Activated CD4-positive, alpha-beta memory T cell treated with anti-CD3 and anti-CD28 coated beads, Interleukin-2, amount 10 ng/mL, durations not matched to agents 7 days and 5 days (primary cell): Measurements from ENCODE around the gene SERINC5. TPM values are rescaled to one million over a fixed set of nuclear protein-coding genes. Genes with fewer than 3 reads are reported as not detected.

Source experiments
- CTCF ChIA-PET: fragments of 350-600 bp; sonication (Branson Sonifier 250); formaldehyde crosslinking; loops from one replicate; lab custom pipeline; 2021; ENCODE audit warnings: antibody characterized with exemption, inconsistent platforms; lab: Charles Lee
- POLR2A ChIA-PET: fragments of 350-600 bp; sonication (Branson Sonifier 250); formaldehyde crosslinking; loops from one replicate; lab custom pipeline; 2021; ENCODE audit warnings: antibody characterized with exemption; lab: Charles Lee
- DNase-seq: peaks from one replicate; pipeline ENCODE4 v3.0.0-alpha.2; 2020
- H3K27ac Mint-ChIP-seq: one replicate; pipeline ENCODE4 v1.8.0; 2021; ENCODE audit warnings: mild to moderate bottlenecking, mixed read lengths
- H3K27me3 Mint-ChIP-seq: one replicate; pipeline ENCODE4 v1.8.0; 2021; ENCODE audit warnings: mixed read lengths
- H3K36me3 Mint-ChIP-seq: one replicate; pipeline ENCODE4 v1.8.0; 2021; ENCODE audit warnings: low read depth, mixed read lengths
- H3K4me1 Mint-ChIP-seq: one replicate; pipeline ENCODE4 v1.8.0; 2021; ENCODE audit warnings: mixed read lengths
- H3K4me3 Mint-ChIP-seq: one replicate; pipeline ENCODE4 v1.8.0; 2021; ENCODE audit warnings: mild to moderate bottlenecking, mixed read lengths
- H3K9me3 Mint-ChIP-seq: one replicate; pipeline ENCODE4 v1.8.0; 2021; ENCODE audit warnings: mixed read lengths
- total RNA-seq, 2 experiments: library from RNA; stranded (reverse); gene quantifications; one replicate each; pipeline ENCODE4 v1.2.3, GENCODE V29; 2021

The SERINC5 gene
- total RNA-seq, 2 experiments from 2014 or later, result 59.1 to 60.6 TPM

DNA sequence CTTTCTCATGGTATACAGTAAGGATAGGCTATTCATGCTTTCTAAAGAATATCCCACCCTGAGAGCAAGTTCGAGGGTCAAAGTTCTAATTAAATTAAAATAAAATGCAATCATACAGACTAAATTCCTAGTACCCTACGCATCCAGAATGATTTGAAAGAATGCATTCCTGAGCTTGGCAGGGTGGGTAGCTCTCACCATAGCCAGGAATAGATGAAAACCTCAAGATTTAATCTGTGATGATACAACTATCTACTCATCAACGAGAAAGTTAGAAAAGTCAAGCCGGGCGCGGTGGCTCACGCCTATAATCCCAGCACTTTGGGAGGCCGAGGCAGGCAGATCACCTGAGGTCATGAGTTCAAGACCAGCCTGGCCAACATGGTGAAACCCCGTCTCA is 32.3 kb downstream of the SERINC5 start:
- no peaks in the 10 kb centered on the region for H3K9me3 Mint-ChIP-seq
- peaks cover 30% of the 10 kb centered on the region for H3K36me3 Mint-ChIP-seq
- H3K27me3 Mint-ChIP-seq, result no peaks in the 10 kb centered on the region
- CTCF ChIA-PET, result interaction anchor here (0.5 kb wide), 1 partner anchor 13 kb away, joined by 3 read pairs; no protein-coding TSS in a partner anchor
- H3K27ac Mint-ChIP-seq, result no peak overlapping the region
- H3K4me3 Mint-ChIP-seq, result no peak overlapping the region
- POLR2A ChIA-PET, result interaction anchor here (1.0 kb wide), 1 partner anchor 32 kb away, joined by 4 read pairs; the partner anchor contains the start of gene SERINC5
- no peak for DNase-seq
- peaks cover 44% of the 10 kb centered on the region for H3K4me1 Mint-ChIP-seq

DNA sequence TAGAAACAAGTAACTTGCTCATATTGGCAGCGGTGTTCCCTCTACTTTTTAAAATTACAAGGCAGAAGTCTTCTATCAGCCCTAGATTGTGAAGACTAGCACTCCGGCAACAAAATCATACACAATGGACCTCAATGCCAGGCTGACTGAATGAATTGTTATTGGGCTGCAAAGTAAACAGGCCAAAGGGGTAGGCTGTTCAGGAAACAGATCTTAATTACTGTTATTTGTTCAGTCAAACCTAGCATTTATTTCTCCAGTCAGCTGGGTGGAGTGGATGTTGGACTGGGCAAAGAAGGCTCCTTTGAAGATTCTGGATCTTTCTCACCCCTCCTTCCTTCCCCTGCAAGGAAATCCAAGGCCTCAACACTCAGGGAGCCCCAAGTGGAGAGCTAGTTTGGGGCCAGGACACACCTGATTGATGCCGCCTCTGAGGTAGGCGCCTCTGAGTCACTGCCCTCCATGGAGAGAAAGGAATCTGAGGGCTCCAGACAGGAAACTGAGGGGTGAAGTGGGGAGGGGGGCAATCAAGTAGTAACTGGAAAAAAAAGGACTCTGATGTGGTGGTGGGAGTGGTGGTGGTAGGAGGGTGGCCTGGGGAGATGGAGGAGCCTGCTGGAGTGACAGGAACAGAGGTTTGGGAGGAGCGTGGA is 35.5 kb downstream of the SERINC5 start:
- DNase-seq, result no peak
- Mint-ChIP-seq H3K27me3 (no peaks in the 10 kb centered on the region), H3K9me3 (no peaks in the 10 kb centered on the region), H3K4me3 (no peak overlapping the region), H3K36me3 (peaks cover 33% of the 10 kb centered on the region), H3K4me1 (peaks cover 60% of the 10 kb centered on the region), H3K27ac (no peak overlapping the region)
- CTCF ChIA-PET, result no interaction called here
- POLR2A ChIA-PET, result interaction anchor here (1.4 to 6.4 kb wide), 3 partner anchors 26 to 36 kb away, joined by 4 to 84 read pairs (median 52); partner anchors contain the start of gene SERINC5

DNA sequence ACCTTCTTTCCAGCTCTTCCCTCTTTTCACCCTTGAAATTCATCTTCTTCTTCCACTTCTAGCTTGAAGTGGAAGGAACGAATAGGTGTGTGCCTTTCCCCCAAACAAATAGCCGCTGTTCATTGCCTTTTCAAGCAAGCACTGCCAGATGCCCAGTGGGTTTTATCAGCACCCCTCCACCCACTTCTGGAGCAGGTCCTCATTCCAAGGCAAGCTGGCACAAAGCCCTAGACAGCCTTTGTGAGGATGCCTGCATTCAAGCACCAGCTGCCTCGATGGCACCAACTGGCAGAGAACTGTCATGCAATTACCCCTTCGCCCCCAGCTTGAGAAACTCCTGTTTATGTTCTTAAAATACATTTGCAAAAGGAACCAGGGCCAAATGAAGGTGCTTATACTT is 36.5 kb downstream of the SERINC5 start:
- Mint-ChIP-seq H3K27ac (peak overlapping the region; percentile 55), H3K4me3 (no peak overlapping the region), H3K36me3 (peaks cover 36% of the 10 kb centered on the region)

DNA sequence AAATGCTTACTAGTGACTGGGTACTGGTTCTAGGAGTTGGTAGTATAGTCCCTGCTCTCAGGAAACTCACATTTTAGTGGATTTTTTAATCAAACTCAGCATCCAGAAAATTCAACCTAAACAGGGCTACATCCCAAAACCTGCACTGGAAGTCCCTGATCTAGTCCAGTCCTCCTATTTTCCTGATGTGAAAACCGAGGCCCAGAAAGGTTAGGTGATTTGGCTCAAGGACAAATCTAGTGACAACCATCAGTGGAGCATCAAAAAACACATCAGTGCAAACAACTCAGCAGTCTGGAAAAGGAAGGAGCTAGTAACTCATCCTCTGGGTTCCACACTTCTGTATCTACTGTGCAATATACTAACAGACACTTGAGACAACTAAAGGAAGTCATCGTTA is 38.2 kb downstream of the SERINC5 start:
- ChIA-PET POLR2A (interaction anchor here (0.9 to 6.4 kb wide), 14 partner anchors 13 to 82 kb away, joined by 3 to 84 read pairs (median 4); partner anchors contain the start of gene SERINC5), CTCF (interaction anchor here (0.9 to 1.9 kb wide), 6 partner anchors 11 to 37 kb away, joined by 3 to 7 read pairs (median 3); partner anchors contain the start of gene SERINC5)
- peaks cover 76% of the 10 kb centered on the region for H3K4me1 Mint-ChIP-seq
- peak overlapping the region; percentile 77 for H3K27ac Mint-ChIP-seq
- DNase-seq, result no peak
- H3K36me3 Mint-ChIP-seq, result peaks cover 46% of the 10 kb centered on the region
- no peaks in the 10 kb centered on the region for H3K27me3 Mint-ChIP-seq
- peaks cover 2% of the 10 kb centered on the region for H3K9me3 Mint-ChIP-seq
- peak overlapping the region; percentile 69 for H3K4me3 Mint-ChIP-seq

More for the DNA sequence above, 36.5 kb downstream of the SERINC5 start:
- peaks cover 2% of the 10 kb centered on the region for H3K9me3 Mint-ChIP-seq
- DNase-seq, result no peak
- peaks cover 61% of the 10 kb centered on the region for H3K4me1 Mint-ChIP-seq
- ChIA-PET POLR2A (interaction anchor here (1.0 to 6.4 kb wide), 7 partner anchors 14 to 83 kb away, joined by 3 to 84 read pairs (median 4); partner anchors contain the start of gene SERINC5), CTCF (interaction anchor here (0.8 to 0.9 kb wide), 2 partner anchors 27 to 128 kb away, joined by 3 to 4 read pairs; no protein-coding TSS in a partner anchor)
- no peaks in the 10 kb centered on the region for H3K27me3 Mint-ChIP-seq

DNA sequence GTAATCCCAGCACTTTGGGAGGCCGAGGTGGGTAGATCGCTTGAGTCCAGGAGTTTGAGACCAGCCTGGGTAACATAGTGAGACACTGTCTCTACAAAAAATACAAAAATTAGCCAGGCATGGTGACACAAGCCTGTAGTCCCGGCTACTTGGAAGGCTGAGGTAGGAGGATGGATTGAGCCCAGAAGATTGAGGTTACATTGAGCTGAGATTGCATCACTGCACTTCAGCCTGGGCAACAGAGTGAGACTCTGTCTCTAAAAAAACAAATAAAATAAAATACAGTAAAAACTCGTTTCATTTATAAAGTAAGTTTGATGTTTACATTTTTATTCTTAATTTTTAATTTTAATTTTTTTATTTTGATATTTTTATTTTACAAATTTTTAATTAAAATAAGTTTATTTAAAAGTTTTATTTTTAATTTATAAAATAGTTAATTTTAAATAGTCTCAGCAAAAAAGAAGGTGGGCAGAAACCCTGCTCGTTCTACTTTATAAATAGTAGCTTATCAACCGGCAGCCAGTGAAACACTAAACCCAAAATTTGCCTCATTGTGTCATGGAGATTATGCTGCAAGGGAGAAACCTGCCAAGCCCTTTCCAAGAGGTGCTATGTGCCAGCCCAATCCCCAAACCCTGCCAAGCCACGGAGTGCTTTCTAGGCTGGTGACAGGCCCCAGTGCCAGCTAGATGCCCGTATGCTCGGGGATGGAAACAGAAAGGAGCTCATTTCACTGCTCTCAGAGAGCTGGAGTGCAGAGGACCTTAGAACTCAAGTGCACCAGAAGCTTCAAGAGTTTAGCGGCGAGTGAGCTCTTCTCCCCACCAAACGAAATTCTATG is 38.9 kb downstream of the SERINC5 start:
- peak overlapping the region; percentile 82 for H3K27ac Mint-ChIP-seq
- ChIA-PET CTCF (interaction anchor here (0.9 to 3.0 kb wide), 7 partner anchors 10 to 125 kb away, joined by 3 to 10 read pairs (median 3); partner anchors contain the start of gene SERINC5), POLR2A (interaction anchor here (0.9 to 6.4 kb wide), 15 partner anchors 12 to 81 kb away, joined by 3 to 84 read pairs (median 4); partner anchors contain the start of gene SERINC5)
- no peaks in the 10 kb centered on the region for H3K27me3 Mint-ChIP-seq
- peak overlapping the region; percentile 69 for H3K4me3 Mint-ChIP-seq
- peak; percentile 54 for DNase-seq
- peaks cover 79% of the 10 kb centered on the region for H3K4me1 Mint-ChIP-seq
- H3K36me3 Mint-ChIP-seq, result peaks cover 50% of the 10 kb centered on the region
- peaks cover 2% of the 10 kb centered on the region for H3K9me3 Mint-ChIP-seq

DNA sequence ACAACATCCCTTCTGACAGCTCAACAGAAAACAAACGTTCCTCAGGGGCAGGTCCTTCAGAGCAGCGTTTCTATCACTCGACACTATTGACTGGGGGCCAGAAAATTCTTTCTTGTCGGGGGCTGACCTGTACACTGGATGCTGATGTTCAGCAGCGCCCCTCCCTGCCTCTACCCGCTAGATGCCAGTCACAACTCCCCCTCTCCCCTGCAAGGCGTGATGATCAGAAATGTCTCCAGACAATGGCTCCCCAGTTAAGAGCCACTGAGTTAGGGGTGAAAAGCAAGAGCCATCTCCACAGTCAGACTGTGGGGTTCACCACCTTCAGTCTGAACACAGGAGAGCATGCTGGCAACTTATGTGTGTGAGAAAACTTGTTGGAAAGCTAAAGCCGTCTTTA is 39.8 kb downstream of the SERINC5 start:
- H3K4me1 Mint-ChIP-seq, result peaks cover 84% of the 10 kb centered on the region
- H3K27me3 Mint-ChIP-seq, result no peaks in the 10 kb centered on the region
- POLR2A ChIA-PET, result interaction anchor here (0.8 to 6.4 kb wide), 9 partner anchors 12 to 52 kb away, joined by 3 to 84 read pairs (median 9); partner anchors contain the start of gene SERINC5
- H3K9me3 Mint-ChIP-seq, result peaks cover 2% of the 10 kb centered on the region
- CTCF ChIA-PET, result interaction anchor here (0.9 to 3.0 kb wide), 4 partner anchors 10 to 1083 kb away, joined by 3 to 10 read pairs (median 6); no protein-coding TSS in a partner anchor
- H3K4me3 Mint-ChIP-seq, result peak overlapping the region; percentile 66
- peaks cover 48% of the 10 kb centered on the region for H3K36me3 Mint-ChIP-seq
- DNase-seq, result no peak
- peak overlapping the region; percentile 82 for H3K27ac Mint-ChIP-seq

DNA sequence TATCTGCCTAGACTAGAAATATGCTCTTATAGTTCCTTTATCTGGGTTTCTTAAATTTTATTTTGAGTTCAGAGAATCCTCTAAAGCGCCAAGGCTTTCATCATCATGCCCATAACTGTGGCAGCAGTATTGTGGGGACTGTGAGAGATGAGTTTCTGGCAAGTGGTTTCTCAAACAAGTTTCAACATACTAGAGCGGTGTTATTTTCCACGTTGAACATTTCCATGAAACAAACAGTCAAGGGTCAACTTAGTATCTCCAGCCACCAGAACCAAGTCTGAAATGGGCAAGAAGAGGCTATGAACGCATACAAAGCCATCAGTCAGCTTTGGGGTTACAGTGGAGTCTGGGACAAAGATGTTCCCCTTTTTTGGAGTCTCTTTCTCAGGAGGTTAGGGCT is 40.3 kb downstream of the SERINC5 start:
- H3K4me1 Mint-ChIP-seq, result peaks cover 86% of the 10 kb centered on the region
- peaks cover 51% of the 10 kb centered on the region for H3K36me3 Mint-ChIP-seq
- DNase-seq, result no peak
- H3K27me3 Mint-ChIP-seq, result no peaks in the 10 kb centered on the region
- H3K4me3 Mint-ChIP-seq, result peak overlapping the region; percentile 66
- peak overlapping the region; percentile 82 for H3K27ac Mint-ChIP-seq
- POLR2A ChIA-PET, result interaction anchor here (0.8 to 6.4 kb wide), 5 partner anchors 11 to 41 kb away, joined by 3 to 84 read pairs (median 10); partner anchors contain the start of gene SERINC5
- CTCF ChIA-PET, result interaction anchor here (0.9 to 3.0 kb wide), 4 partner anchors 10 to 1082 kb away, joined by 3 to 10 read pairs (median 6); no protein-coding TSS in a partner anchor
- peaks cover 2% of the 10 kb centered on the region for H3K9me3 Mint-ChIP-seq

DNA sequence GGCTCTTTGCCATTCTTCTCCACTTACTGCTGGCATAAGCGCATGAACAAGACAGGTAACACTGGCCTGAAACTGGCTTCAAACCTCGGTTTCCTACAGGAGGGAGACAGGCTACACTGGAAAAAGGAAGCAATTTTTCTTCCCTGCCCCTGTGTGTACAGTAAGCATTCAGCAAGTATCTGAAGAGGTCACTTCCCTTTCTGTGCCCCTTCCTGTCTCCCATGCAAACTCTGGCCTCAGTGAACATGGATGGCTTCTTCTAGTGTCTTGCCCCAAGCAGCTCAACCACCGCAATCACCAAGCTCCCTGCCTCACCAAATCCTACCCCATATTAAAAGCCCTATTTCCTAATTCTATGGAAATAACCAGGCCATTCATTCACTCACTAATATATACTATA is 42.4 kb downstream of the SERINC5 start:
- Mint-ChIP-seq H3K4me3 (no peak overlapping the region), H3K27me3 (no peaks in the 10 kb centered on the region), H3K27ac (peak overlapping the region; percentile 15), H3K4me1 (peaks cover 86% of the 10 kb centered on the region), H3K9me3 (peaks cover 2% of the 10 kb centered on the region), H3K36me3 (peaks cover 60% of the 10 kb centered on the region)
- ChIA-PET POLR2A (interaction anchor here (1.5 to 5.3 kb wide), 3 partner anchors 21 to 43 kb away, joined by 4 to 39 read pairs (median 27); partner anchors contain the start of gene SERINC5), CTCF (interaction anchor here (1.0 kb wide), 1 partner anchor 9 kb away, joined by 5 read pairs; no protein-coding TSS in a partner anchor)
- no peak for DNase-seq

DNA sequence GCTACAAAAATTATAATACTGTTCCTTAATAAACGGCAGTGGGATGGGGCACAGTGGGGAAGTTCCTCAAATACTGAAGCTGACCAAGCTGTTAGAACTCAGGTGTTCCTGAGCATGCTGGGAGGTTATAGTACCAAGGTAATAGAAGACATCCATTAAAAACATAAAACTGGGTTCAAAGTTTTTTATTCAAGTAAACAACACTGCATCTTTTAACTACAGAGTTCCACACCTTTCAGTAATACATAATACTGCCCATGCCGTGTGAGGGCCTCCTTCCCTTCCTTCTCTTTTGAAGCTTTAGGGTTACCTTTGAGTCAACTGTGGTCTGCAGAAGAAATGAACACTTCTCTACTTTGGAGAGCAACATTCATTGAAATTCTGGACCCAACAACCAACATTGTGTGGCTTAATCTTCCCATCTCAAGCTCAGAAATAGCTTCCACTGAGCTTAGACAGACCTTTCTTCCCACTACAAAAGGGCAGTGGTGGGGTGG is 43.6 kb downstream of the SERINC5 start:
- ChIA-PET POLR2A (interaction anchor here (0.8 to 5.3 kb wide), 8 partner anchors 10 to 86 kb away, joined by 3 to 39 read pairs (median 3); partner anchors contain the start of gene SERINC5), CTCF (interaction anchor here (1.0 to 1.2 kb wide), 3 partner anchors 8 to 120 kb away, joined by 3 to 5 read pairs (median 4); no protein-coding TSS in a partner anchor)
- H3K27me3 Mint-ChIP-seq, result no peaks in the 10 kb centered on the region
- H3K36me3 Mint-ChIP-seq, result peaks cover 58% of the 10 kb centered on the region
- H3K4me3 Mint-ChIP-seq, result no peak overlapping the region
- H3K9me3 Mint-ChIP-seq, result peaks cover 2% of the 10 kb centered on the region
- peak overlapping the region; percentile 21 for H3K27ac Mint-ChIP-seq
- DNase-seq, result no peak
- peaks cover 84% of the 10 kb centered on the region for H3K4me1 Mint-ChIP-seq

DNA sequence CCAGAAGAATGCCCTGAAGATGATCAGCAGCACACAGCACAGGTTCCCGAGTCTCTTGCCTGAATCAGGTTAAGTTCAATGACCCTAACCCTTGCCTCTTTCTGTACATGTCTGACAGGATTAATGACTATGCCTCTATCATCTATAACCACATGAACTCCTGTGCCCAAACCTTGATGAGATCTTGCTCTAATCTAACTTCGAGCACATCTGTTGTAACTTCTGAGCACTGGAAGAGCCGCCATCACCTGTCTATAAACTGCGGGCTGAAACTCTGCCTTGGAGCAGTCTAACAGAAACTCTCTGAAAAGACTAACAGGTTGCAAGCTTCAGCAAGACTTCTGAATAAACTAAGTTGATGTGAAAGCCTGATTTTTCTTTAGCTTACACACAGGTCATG is 44.5 kb downstream of the SERINC5 start:
- H3K4me3 Mint-ChIP-seq, result no peak overlapping the region

DNA sequence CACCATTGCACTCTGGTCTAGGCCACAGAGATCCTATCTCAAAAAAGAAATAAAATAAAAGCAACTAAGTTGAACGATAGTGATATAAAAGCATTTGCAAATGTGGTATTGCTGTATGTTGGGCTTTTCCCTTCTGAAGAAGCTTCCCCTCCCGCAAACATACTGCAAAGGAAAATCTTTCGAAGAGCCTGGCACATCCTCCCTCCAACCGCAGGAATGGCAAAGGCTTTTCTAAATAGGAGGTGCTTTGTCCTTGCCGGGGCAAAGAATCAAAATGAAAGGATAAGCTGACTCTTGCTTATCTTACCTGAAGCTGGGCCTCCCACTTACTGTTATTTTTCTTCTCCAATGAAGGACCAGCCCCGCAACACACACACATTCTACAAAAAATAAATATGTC is 45.8 kb downstream of the SERINC5 start:
- ChIA-PET POLR2A (interaction anchor here (1.2 to 5.3 kb wide), 5 partner anchors 12 to 74 kb away, joined by 4 to 39 read pairs (median 7); partner anchors contain the start of gene SERINC5), CTCF (no interaction called here)
- no peaks in the 10 kb centered on the region for H3K27me3 Mint-ChIP-seq
- H3K4me3 Mint-ChIP-seq, result no peak overlapping the region
- peaks cover 2% of the 10 kb centered on the region for H3K9me3 Mint-ChIP-seq
- DNase-seq, result no peak
- H3K27ac Mint-ChIP-seq, result peak overlapping the region; percentile 33
- peaks cover 85% of the 10 kb centered on the region for H3K4me1 Mint-ChIP-seq
- H3K36me3 Mint-ChIP-seq, result peaks cover 59% of the 10 kb centered on the region

More for the DNA sequence above, 44.5 kb downstream of the SERINC5 start:
- ChIA-PET POLR2A (interaction anchor here (0.8 to 5.3 kb wide), 4 partner anchors 9 to 45 kb away, joined by 3 to 39 read pairs (median 17); partner anchors contain the start of gene SERINC5), CTCF (interaction anchor here (0.9 to 1.2 kb wide), 3 partner anchors 19 to 120 kb away, joined by 3 to 5 read pairs (median 4); no protein-coding TSS in a partner anchor)
- Mint-ChIP-seq H3K27me3 (no peaks in the 10 kb centered on the region), H3K4me1 (peaks cover 85% of the 10 kb centered on the region), H3K36me3 (peaks cover 60% of the 10 kb centered on the region), H3K27ac (no peak overlapping the region), H3K9me3 (peaks cover 2% of the 10 kb centered on the region)
- DNase-seq, result no peak
